ENCODE measurements around the gene TATDN2.

DNA sequence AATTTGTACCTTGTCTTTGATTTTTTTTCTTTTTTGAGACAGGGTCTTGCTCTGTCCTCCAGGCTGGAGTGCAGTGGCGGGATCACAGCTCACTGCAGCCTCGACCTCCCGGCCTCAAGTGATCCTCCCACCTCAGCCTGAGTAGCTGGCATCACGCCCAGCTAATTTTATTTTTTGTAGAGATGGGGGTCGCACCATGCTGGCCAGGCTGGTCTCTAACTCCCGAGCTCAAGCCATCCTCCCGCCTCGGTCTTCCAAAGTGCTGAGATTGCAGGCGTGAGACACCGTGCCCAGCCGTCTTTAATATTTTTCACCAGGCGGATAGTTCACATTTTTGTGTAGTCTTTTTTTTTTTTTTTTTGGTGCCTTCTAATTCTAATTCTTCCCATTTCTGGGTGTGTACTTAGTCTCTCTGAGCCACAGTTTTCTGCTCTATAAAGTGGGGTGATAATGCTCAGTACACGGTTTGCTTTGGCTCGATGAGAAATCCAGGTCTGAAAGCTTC lies 528 bp upstream of the TATDN2 start:
- no peak for TF ChIP-seq EZH2 (IDR thresholded peaks at IDR 0.05)
- no peak for TF ChIP-seq POLR2AphosphoS5 (IDR thresholded peaks at IDR 0.05; ENCODE audit: borderline replicate concordance, low read depth, low read length)
